NB4 (cell line): Measurements from ENCODE around the gene CYSRT1.
A peak's percentile ranks its signal among the peaks of the same experiment; 100 is the strongest.
"Not testable (repeated sequence)": the region's sequence is repeated elsewhere in the genome, so short reads cannot be mapped to it uniquely, and the experiment has no call there.

ENCODE experiments used
- DNase-seq: peaks from one replicate; pipeline ENCODE4 v3.0.0; 2010; ENCODE audit warnings: low read depth
- H3K4me3 ChIP-seq: one replicate; pipeline ENCODE4 v1.5.1; 2011; ENCODE audit warnings: mild to moderate bottlenecking, low read depth, low read length, moderate library complexity
- MAX ChIP-seq: IDR thresholded peaks from 2 replicates; pipeline ENCODE4 v1.6.1; 2011; ENCODE audit warnings: low read depth, low read length
- MYC ChIP-seq: IDR thresholded peaks from 2 replicates; pipeline ENCODE4 v1.6.1; 2011; ENCODE audit warnings: low read depth, low read length
- POLR2A ChIP-seq: IDR thresholded peaks from 2 replicates; pipeline ENCODE4 v1.6.1; 2011; ENCODE audit warnings: mild to moderate bottlenecking; ENCODE audit not compliant: insufficient read length; ENCODE audit errors: extremely low read depth
- TF ChIP-seq, protein P1 (sequence below): IDR thresholded peaks from one replicate; pipeline ENCODE4 v1.5.1; 2012; ENCODE audit warnings: low read depth, low read length

CYSRT1 gene

DNA sequence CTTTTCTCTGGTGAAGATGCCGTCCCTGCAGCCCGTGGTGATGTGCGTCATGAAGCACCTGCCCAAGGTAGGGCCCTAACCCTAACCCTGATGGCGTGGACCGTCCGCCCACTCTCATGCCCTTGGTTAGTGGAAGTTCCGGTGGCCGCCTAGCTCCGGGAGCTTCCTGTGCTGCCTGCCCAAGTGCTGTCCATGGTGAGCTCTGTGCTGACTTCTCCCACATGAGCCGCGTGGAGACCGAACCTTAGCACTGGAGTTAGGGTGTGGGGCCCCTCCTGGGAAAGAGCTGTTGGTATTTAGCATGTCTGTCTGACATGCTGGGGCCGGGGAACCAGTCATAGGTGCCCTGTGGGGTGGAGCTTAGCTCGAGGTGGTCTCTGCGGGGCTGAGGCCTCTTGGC lies 31.4 kb downstream of the CYSRT1 start:
- DNase-seq: no peak
- H3K4me3 ChIP-seq: peak overlapping the region; percentile 85
- TF ChIP-seq MYC (no peak), MAX (no peak), POLR2A (no peak)
- TF ChIP-seq, protein P1, sequence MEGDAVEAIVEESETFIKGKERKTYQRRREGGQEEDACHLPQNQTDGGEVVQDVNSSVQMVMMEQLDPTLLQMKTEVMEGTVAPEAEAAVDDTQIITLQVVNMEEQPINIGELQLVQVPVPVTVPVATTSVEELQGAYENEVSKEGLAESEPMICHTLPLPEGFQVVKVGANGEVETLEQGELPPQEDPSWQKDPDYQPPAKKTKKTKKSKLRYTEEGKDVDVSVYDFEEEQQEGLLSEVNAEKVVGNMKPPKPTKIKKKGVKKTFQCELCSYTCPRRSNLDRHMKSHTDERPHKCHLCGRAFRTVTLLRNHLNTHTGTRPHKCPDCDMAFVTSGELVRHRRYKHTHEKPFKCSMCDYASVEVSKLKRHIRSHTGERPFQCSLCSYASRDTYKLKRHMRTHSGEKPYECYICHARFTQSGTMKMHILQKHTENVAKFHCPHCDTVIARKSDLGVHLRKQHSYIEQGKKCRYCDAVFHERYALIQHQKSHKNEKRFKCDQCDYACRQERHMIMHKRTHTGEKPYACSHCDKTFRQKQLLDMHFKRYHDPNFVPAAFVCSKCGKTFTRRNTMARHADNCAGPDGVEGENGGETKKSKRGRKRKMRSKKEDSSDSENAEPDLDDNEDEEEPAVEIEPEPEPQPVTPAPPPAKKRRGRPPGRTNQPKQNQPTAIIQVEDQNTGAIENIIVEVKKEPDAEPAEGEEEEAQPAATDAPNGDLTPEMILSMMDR: no peak

- no peak for DNase-seq
- peak overlapping the region; percentile 85 for H3K4me3 ChIP-seq
- TF ChIP-seq MYC (no peak), POLR2A (no peak), MAX (no peak)
- TF ChIP-seq, protein P1: no peak
Observed at GRCh38 chr9:137256856-137257255, 31.9 kb downstream of the CYSRT1 start.

DNA sequence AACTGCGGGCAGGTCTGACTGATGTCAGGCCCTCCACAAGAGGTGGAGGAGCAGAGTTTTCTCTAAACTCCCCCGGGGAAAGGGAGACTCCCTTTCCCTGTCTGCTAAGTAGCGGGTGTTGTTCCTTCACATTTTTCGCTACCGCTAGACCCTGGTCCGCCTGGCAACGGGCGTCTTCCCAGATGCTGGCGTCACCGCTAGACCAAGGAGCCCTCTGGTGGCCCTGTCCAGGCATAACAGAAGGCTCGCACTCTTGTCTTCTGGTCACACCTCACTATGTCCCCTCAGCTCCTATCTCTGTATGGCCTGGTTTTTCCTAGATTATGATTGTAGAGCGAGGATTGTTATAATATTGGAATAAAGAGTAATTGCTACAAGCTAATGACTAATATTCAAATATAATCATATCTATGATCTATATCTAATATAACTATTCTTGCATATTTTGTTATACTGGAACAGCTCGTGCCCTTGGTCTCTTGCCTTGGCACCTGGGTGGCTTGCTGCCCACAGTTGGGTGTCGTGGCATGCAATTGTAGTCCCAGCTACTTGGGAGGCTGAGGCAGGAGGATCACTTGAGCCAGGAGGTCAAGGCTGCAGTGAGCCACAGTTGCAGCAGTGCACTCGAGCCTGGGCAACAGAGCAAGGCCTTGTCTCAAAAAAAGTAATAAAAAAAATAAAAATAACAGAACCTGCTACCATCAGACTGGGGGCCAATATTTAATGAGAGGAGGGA lies 37.4 kb downstream of the CYSRT1 start:
- TF ChIP-seq, protein P1: peak; percentile 14
- H3K4me3 ChIP-seq, DNase-seq: not testable (repeated sequence)

DNA sequence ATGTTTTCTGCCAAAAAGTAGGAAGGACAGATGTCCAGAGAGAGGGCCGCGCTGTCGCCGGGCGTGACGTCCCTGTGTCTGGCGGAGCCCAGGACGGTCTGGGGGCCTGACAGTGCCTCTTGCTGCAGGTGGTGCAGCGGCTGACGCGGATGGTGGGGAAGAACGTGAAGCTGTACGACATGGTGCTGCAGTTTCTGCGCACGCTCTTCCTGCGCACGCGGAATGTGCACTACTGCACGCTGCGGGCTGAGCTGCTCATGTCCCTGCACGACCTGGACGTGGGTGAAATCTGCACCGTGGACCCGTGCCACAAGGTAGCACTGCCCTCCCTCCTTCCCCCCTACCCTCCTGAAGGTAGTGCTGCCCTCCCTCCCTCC lies 37.9 kb downstream of the CYSRT1 start:
- no peak overlapping the region for H3K4me3 ChIP-seq
- no peak for DNase-seq
- TF ChIP-seq, protein P1: no peak
- TF ChIP-seq POLR2A (no peak), MYC (no peak), MAX (no peak)

DNA sequence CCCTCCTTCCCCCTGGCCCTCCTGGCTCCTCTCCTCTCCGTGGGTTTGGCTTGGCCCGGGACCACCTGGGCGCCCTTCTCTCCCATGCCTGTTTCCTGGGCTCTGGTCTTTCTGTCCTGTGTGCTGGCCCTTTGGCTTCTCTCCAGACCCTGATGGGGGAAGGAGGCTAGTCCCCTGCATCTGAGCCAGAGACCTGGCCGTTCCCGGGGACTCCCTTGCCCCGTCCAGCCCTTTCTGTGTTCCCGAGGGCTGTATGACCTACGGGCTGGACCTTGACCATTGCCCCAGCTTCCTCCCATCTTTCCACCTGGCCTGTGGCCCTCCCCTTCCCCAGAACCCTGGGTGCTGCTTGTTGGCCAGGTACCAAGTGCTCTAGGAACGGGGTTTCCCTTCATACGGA lies 38.5 kb downstream of the CYSRT1 start:
- H3K4me3 ChIP-seq: no peak overlapping the region
- no peak for DNase-seq
- no peak for TF ChIP-seq MAX
- TF ChIP-seq MYC: no peak
- no peak for TF ChIP-seq POLR2A
- TF ChIP-seq, protein P1: no peak

GRCh38 chr9:137264067-137264466 lies 39.1 kb downstream of the CYSRT1 start:
- no peak for DNase-seq
- no peak overlapping the region for H3K4me3 ChIP-seq
- TF ChIP-seq POLR2A: no peak
- TF ChIP-seq, protein P1: no peak
- no peak for TF ChIP-seq MAX
- TF ChIP-seq MYC: no peak
